Measurements from ENCODE around the gene LRRC7. TPM values are rescaled to one million over a fixed set of nuclear protein-coding genes. Genes with fewer than 3 reads are reported as not detected.
A peak's percentile ranks its signal among the peaks of the same experiment; 100 is the strongest.

LRRC7 gene
- total RNA-seq, 1 donor, result under 0.01 TPM

GRCh38 chr1:69702085-69702484, 134.4 kb downstream of the LRRC7 start:
- H3K27me3 ChIP-seq (ENCODE audit: insufficient read depth, low read length), result no peaks in the 10 kb centered on the region
- H3K4me2 ChIP-seq (ENCODE audit: insufficient read depth, low read length), result no peak overlapping the region
- H2AFZ ChIP-seq (ENCODE audit: low read length), result no peak overlapping the region
- H4K20me1 ChIP-seq (ENCODE audit: insufficient read depth, low read length), result no peaks in the 10 kb centered on the region
- H3K27ac ChIP-seq (ENCODE audit: low read depth, low read length), result no peak overlapping the region
- no peak overlapping the region for H3K4me3 ChIP-seq (ENCODE audit: insufficient read depth, low read length)
- no peak for TF ChIP-seq CTCF (IDR thresholded peaks at IDR 0.05; ENCODE audit: extremely low read depth, low read depth, low read length)
- no peak for DNase-seq (ENCODE audit: insufficient read length, low spot score, missing footprints)
- H3K79me2 ChIP-seq (ENCODE audit: insufficient read depth, low read length), result no peaks in the 10 kb centered on the region
- no peaks in the 10 kb centered on the region for H3K4me1 ChIP-seq (ENCODE audit: insufficient read depth, low read length)
- H3K36me3 ChIP-seq (ENCODE audit: insufficient read depth, low read length), result no peaks in the 10 kb centered on the region
- H3K9me3 ChIP-seq (ENCODE audit: low read depth, low read length), result no peaks in the 10 kb centered on the region

GRCh38 chr1:69706473-69706872, 138.8 kb downstream of the LRRC7 start:
- no peak overlapping the region for H2AFZ ChIP-seq (ENCODE audit: low read length)
- H3K4me3 ChIP-seq (ENCODE audit: insufficient read depth, low read length), result no peak overlapping the region
- no peaks in the 10 kb centered on the region for H3K4me1 ChIP-seq (ENCODE audit: insufficient read depth, low read length)
- no peaks in the 10 kb centered on the region for H4K20me1 ChIP-seq (ENCODE audit: insufficient read depth, low read length)
- no peaks in the 10 kb centered on the region for H3K36me3 ChIP-seq (ENCODE audit: insufficient read depth, low read length)
- no peak overlapping the region for H3K27ac ChIP-seq (ENCODE audit: low read depth, low read length)
- H3K27me3 ChIP-seq (ENCODE audit: insufficient read depth, low read length), result no peaks in the 10 kb centered on the region
- no peaks in the 10 kb centered on the region for H3K9me3 ChIP-seq (ENCODE audit: low read depth, low read length)
- H3K4me2 ChIP-seq (ENCODE audit: insufficient read depth, low read length), result no peak overlapping the region
- H3K79me2 ChIP-seq (ENCODE audit: insufficient read depth, low read length), result no peaks in the 10 kb centered on the region
- DNase-seq (ENCODE audit: insufficient read length, low spot score, missing footprints), result no peak
- TF ChIP-seq CTCF (IDR thresholded peaks at IDR 0.05; ENCODE audit: extremely low read depth, low read depth, low read length), result no peak

GRCh38 chr1:69707103-69707502, 139.4 kb downstream of the LRRC7 start:
- Histone ChIP-seq H3K4me1 (ENCODE audit: insufficient read depth, low read length) (no peaks in the 10 kb centered on the region), H4K20me1 (ENCODE audit: insufficient read depth, low read length) (no peaks in the 10 kb centered on the region), H3K9me3 (ENCODE audit: low read depth, low read length) (no peaks in the 10 kb centered on the region), H3K4me3 (ENCODE audit: insufficient read depth, low read length) (no peak overlapping the region), H3K27ac (ENCODE audit: low read depth, low read length) (no peak overlapping the region), H2AFZ (ENCODE audit: low read length) (no peak overlapping the region), H3K36me3 (ENCODE audit: insufficient read depth, low read length) (no peaks in the 10 kb centered on the region), H3K27me3 (ENCODE audit: insufficient read depth, low read length) (no peaks in the 10 kb centered on the region), H3K79me2 (ENCODE audit: insufficient read depth, low read length) (no peaks in the 10 kb centered on the region), H3K4me2 (ENCODE audit: insufficient read depth, low read length) (no peak overlapping the region)
- TF ChIP-seq CTCF (IDR thresholded peaks at IDR 0.05; ENCODE audit: extremely low read depth, low read depth, low read length), result no peak
- DNase-seq (ENCODE audit: insufficient read length, low spot score, missing footprints), result no peak

GRCh38 chr1:69710484-69711189, 142.9 kb downstream of the LRRC7 start:
- Histone ChIP-seq H3K27me3 (ENCODE audit: insufficient read depth, low read length) (no peaks in the 10 kb centered on the region), H3K79me2 (ENCODE audit: insufficient read depth, low read length) (no peaks in the 10 kb centered on the region), H3K9me3 (ENCODE audit: low read depth, low read length) (no peaks in the 10 kb centered on the region), H3K4me3 (ENCODE audit: insufficient read depth, low read length) (no peak overlapping the region), H3K4me2 (ENCODE audit: insufficient read depth, low read length) (no peak overlapping the region), H3K27ac (ENCODE audit: low read depth, low read length) (no peak overlapping the region), H3K36me3 (ENCODE audit: insufficient read depth, low read length) (no peaks in the 10 kb centered on the region), H4K20me1 (ENCODE audit: insufficient read depth, low read length) (no peaks in the 10 kb centered on the region), H2AFZ (ENCODE audit: low read length) (no peak overlapping the region), H3K4me1 (ENCODE audit: insufficient read depth, low read length) (no peaks in the 10 kb centered on the region)
- no peak for TF ChIP-seq CTCF (IDR thresholded peaks at IDR 0.05; ENCODE audit: extremely low read depth, low read depth, low read length)
- DNase-seq (ENCODE audit: insufficient read length, low spot score, missing footprints), result peak; percentile 29
